ENCODE measurements around the gene GKAP1.
"Not testable (repeated sequence)": the region's sequence is repeated elsewhere in the genome, so short reads cannot be mapped to it uniquely, and the experiment has no call there.

Gene GKAP1

GRCh38 chr9:83817356-83818278 lies at the start of gene GKAP1:
Gene GKAP1, minus strand, starts transcription at chr9:83817769. Its CDS starts 11,252 bp downstream, at chr9:83806517.
- DNase-seq (ENCODE audit: low read depth), result not testable (repeated sequence)

- not testable (repeated sequence) for DNase-seq (ENCODE audit: low read depth)
Observed at GRCh38 chr9:83849895-83850294, 32.3 kb upstream of the GKAP1 start.

- DNase-seq (ENCODE audit: low read depth), result not testable (repeated sequence)
Observed at GRCh38 chr9:83837070-83837643, 19.6 kb upstream of the GKAP1 start.

- not testable (repeated sequence) for DNase-seq (ENCODE audit: low read depth)
Observed at GRCh38 chr9:83830426-83831071, 13.0 kb upstream of the GKAP1 start.

GRCh38 chr9:83824986-83825623 lies 7.5 kb upstream of the GKAP1 start:
- peak; percentile 18 for DNase-seq (ENCODE audit: low read depth)

- DNase-seq (ENCODE audit: low read depth), result not testable (repeated sequence)
Observed at GRCh38 chr9:83817011-83817355, 586 bp downstream of the GKAP1 start.

- DNase-seq (ENCODE audit: low read depth), result not testable (repeated sequence)
Observed at GRCh38 chr9:83815120-83815519, 2.4 kb downstream of the GKAP1 start.

GRCh38 chr9:83809213-83809612 lies 8.4 kb downstream of the GKAP1 start:
- DNase-seq (ENCODE audit: low read depth), result not testable (repeated sequence)

- DNase-seq (ENCODE audit: low read depth), result not testable (repeated sequence)
Observed at GRCh38 chr9:83804454-83804853, 13.1 kb downstream of the GKAP1 start.

- not testable (repeated sequence) for DNase-seq (ENCODE audit: low read depth)
Observed at GRCh38 chr9:83803941-83804340, 13.6 kb downstream of the GKAP1 start.

- no peak for DNase-seq (ENCODE audit: low read depth)
Observed at GRCh38 chr9:83800236-83801033, 17.1 kb downstream of the GKAP1 start.

GRCh38 chr9:83794051-83794450 lies 23.5 kb downstream of the GKAP1 start:
- no peak for DNase-seq (ENCODE audit: low read depth)

GRCh38 chr9:83792746-83793145 lies 24.8 kb downstream of the GKAP1 start:
- no peak for DNase-seq (ENCODE audit: low read depth)

GRCh38 chr9:83778164-83778563 lies 39.4 kb downstream of the GKAP1 start:
- DNase-seq (ENCODE audit: low read depth), result no peak

- no peak for DNase-seq (ENCODE audit: low read depth)
Observed at GRCh38 chr9:83775932-83776331, 41.6 kb downstream of the GKAP1 start.

GRCh38 chr9:83772860-83773259 lies 44.7 kb downstream of the GKAP1 start:
- no peak for DNase-seq (ENCODE audit: low read depth)

- no peak for DNase-seq (ENCODE audit: low read depth)
Observed at GRCh38 chr9:83765376-83765775, 52.2 kb downstream of the GKAP1 start.

GRCh38 chr9:83754383-83754977 lies 63.1 kb downstream of the GKAP1 start:
- DNase-seq (ENCODE audit: low read depth), result no peak

- no peak for DNase-seq (ENCODE audit: low read depth)
Observed at GRCh38 chr9:83749706-83750105, 67.9 kb downstream of the GKAP1 start.

- DNase-seq (ENCODE audit: low read depth), result no peak
Observed at GRCh38 chr9:83744206-83744605, 73.4 kb downstream of the GKAP1 start.

- DNase-seq (ENCODE audit: low read depth), result no peak
Observed at GRCh38 chr9:83733739-83734138, 83.8 kb downstream of the GKAP1 start.

Measured in non-pigmented ciliary epithelial cell (primary cell).